Tibial nerve (tissue), 4 donors: ENCODE measurements around the gene TMPRSS6. TPM values are rescaled to one million over a fixed set of nuclear protein-coding genes. Genes with fewer than 3 reads are reported as not detected.

ENCODE experiments used
- DNase-seq, 2 donors: peaks; one replicate each; pipeline ENCODE4 v3.0.0-alpha.2; 2019; ENCODE audit warnings: low spot score in 2 of 2
- H3K27ac ChIP-seq, 4 donors: fragments of 200-600 bp; sonication (generic) in 3 of 4; one replicate each; pipeline ENCODE4 v1.5.1; 2017 to 2019; ENCODE audit warnings: mild to moderate bottlenecking in 1 of 4
- H3K27me3 ChIP-seq, 2 donors: fragments of 200-600 bp; sonication (generic) in 1 of 2; one replicate each; pipeline versions ENCODE4 v1.5.1 to v1.6.0; 2017 to 2019
- H3K36me3 ChIP-seq, 3 donors: fragments of 200-600 bp; sonication (generic); one replicate each; pipeline ENCODE4 v1.5.1; 2018 to 2019
- H3K4me1 ChIP-seq, 4 donors: fragments of 200-600 bp; sonication (generic) in 3 of 4; one replicate each; pipeline ENCODE4 v1.5.1; 2017 to 2019
- H3K4me3 ChIP-seq, 4 donors: fragments of 200-600 bp; sonication (generic) in 3 of 4; one replicate each; pipeline ENCODE4 v1.5.1; 2017 to 2019; ENCODE audit warnings: mild to moderate bottlenecking in 1 of 4, moderate library complexity in 1 of 4
- H3K9me3 ChIP-seq, 4 donors: fragments of 200-600 bp; sonication (generic) in 3 of 4; one replicate each; pipeline ENCODE4 v1.5.1; 2017 to 2019
- CTCF ChIP-seq, 5 experiments: fragments of 200-600 bp in 3 of 5; fragments of 450-650 bp in 2 of 5; sonication (generic) in 3 of 5; IDR thresholded peaks; one replicate each; pipeline ENCODE4 v1.5.1; 2016 to 2019; ENCODE audit warnings: antibody characterized with exemption in 5 of 5, mild to moderate bottlenecking in 3 of 5, moderate library complexity in 2 of 5
- EP300 ChIP-seq, 2 donors: sonication (generic); formaldehyde crosslinking; IDR thresholded peaks; one replicate each; pipeline ENCODE4 v1.6.1; 2017; ENCODE audit warnings: antibody characterized with exemption in 2 of 2, mild to moderate bottlenecking in 1 of 2
- POLR2A ChIP-seq, 2 donors: fragments of 450-650 bp; IDR thresholded peaks; one replicate each; pipeline ENCODE4 v1.6.1; 2017; ENCODE audit warnings: antibody characterized with exemption in 2 of 2, mild to moderate bottlenecking in 2 of 2, moderate library complexity in 2 of 2
- WGBS, 2 donors: methylation state at CpG; one replicate each; pipeline ENCODE4 v1.1.5; 2018; 5-methylcytosine and 5-hydroxymethylcytosine counted together
- total RNA-seq, 4 donors: library from RNA; depleted of rRNA; stranded (reverse); fragments of >200 nt; gene quantifications; one replicate each; pipeline ENCODE4 v1.1.0, GENCODE V29; 2016

Gene TMPRSS6
- total RNA-seq, 4 donors from 2014 or later, result not detected

DNA sequence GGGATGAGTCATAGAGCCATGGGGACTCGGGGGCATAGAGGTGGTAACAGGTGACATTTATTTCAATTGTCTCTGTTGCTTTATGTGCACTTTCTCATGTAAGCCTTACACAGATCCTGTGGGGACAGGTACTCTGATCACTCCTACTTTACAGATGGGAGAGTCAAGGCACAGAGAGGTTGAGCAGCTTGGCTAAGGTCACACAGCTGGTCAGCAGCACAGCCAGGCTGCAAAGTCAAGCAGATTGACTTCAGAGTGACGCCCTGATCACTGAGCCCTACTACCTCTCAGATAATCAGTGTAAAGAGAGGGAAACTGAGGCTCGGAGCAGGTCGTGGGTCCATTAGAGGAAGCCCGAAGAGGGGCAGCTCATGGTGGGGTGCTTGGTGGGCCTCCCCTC, 3.5 kb downstream of the TMPRSS6 start:
- 85 to 89% methylated on average over 5 of the region's 5 CpGs for WGBS, 2 donors
- Histone ChIP-seq H3K27me3 (peaks cover 0 to 23% of the 10 kb centered on the region in 2 donors), H3K27ac (no peak overlapping the region), H3K9me3 (no peaks in the 10 kb centered on the region), H3K36me3 (no peaks in the 10 kb centered on the region), H3K4me1 (no peaks in the 10 kb centered on the region), H3K4me3 (no peak overlapping the region)
- TF ChIP-seq POLR2A (IDR thresholded peaks at IDR 0.05) (no peak), CTCF (IDR thresholded peaks at IDR 0.05) (no peak), EP300 (IDR thresholded peaks at IDR 0.05) (no peak)
- no peak for DNase-seq

DNA sequence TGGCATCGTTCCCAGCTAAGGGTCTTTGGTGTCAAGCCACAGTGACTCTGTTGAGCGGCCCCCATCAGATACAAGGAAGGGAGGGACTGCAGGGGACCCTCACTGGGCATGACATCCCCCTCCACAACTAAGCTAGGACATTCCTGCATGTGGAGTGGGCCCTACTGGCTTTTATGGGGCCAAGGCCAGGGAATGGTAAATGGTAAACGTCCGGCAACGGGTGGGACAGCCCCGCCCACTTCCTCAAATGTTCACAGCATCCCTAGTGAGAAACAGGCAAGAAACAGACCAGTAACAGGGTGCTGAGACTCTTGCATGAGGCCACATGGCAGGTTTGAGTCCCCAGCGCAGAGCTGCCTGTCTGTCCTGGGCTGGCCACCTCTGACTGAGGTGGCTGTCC, 4.4 kb downstream of the TMPRSS6 start:
- Histone ChIP-seq H3K4me3 (no peak overlapping the region), H3K36me3 (no peaks in the 10 kb centered on the region), H3K27ac (no peak overlapping the region), H3K9me3 (no peaks in the 10 kb centered on the region), H3K27me3 (peaks cover 0 to 23% of the 10 kb centered on the region in 2 donors), H3K4me1 (no peaks in the 10 kb centered on the region)
- 13 to 19% methylated on average over 7 of the region's 7 CpGs for WGBS, 2 donors
- no peak for DNase-seq
- TF ChIP-seq POLR2A (IDR thresholded peaks at IDR 0.05) (no peak), CTCF (IDR thresholded peaks at IDR 0.05) (no peak), EP300 (IDR thresholded peaks at IDR 0.05) (no peak)

- WGBS, 2 donors, result 52 to 53% methylated on average over 14 of the region's 14 CpGs
- Histone ChIP-seq H3K4me3 (no peak overlapping the region), H3K27me3 (peaks cover 0 to 27% of the 10 kb centered on the region in 2 donors), H3K4me1 (no peaks in the 10 kb centered on the region), H3K9me3 (no peaks in the 10 kb centered on the region), H3K27ac (no peak overlapping the region), H3K36me3 (no peaks in the 10 kb centered on the region)
- TF ChIP-seq CTCF (IDR thresholded peaks at IDR 0.05) (no peak), POLR2A (IDR thresholded peaks at IDR 0.05) (no peak), EP300 (IDR thresholded peaks at IDR 0.05) (no peak)
- DNase-seq, result no peak
These were observed 5.7 kb downstream of the TMPRSS6 start for GRCh38 chr22:37103656-37104452.

DNA sequence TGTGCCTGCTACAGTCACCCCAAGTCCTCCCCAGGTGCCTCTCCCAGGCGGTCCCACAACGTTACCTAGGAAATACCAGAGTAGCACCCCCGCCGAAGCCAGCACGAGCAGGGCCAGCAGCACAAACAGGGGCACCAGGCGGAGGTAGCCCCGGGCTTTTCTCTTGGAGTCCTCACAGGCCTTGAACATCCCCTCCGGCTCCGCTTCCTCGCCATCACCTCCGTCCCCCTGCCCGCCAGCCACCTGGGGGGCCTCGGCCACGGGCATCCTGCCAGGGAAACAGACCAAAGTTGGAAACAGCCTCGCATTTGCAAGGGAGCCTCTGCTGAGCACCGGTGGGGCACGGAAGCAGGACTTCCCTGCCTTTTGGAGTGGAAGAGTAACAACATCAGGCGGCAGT, 6.4 kb downstream of the TMPRSS6 start:
- TF ChIP-seq CTCF (IDR thresholded peaks at IDR 0.05), result no peak
- no peak for TF ChIP-seq EP300 (IDR thresholded peaks at IDR 0.05)
- no peak for TF ChIP-seq POLR2A (IDR thresholded peaks at IDR 0.05)
- no peak overlapping the region for H3K4me3 ChIP-seq
- no peaks in the 10 kb centered on the region for H3K36me3 ChIP-seq
- H3K9me3 ChIP-seq, result no peaks in the 10 kb centered on the region
- H3K27me3 ChIP-seq, result peaks cover 0 to 34% of the 10 kb centered on the region in 2 donors
- 57 to 60% methylated on average over 18 of the region's 18 CpGs for WGBS, 2 donors
- DNase-seq, result no peak
- H3K27ac ChIP-seq, result no peak overlapping the region
- H3K4me1 ChIP-seq, result no peaks in the 10 kb centered on the region

GRCh38 chr22:37101311-37102066, 8.0 kb downstream of the TMPRSS6 start:
- TF ChIP-seq POLR2A (IDR thresholded peaks at IDR 0.05) (no peak), CTCF (IDR thresholded peaks at IDR 0.05) (no peak), EP300 (IDR thresholded peaks at IDR 0.05) (no peak)
- peaks cover 0 to 47% of the 10 kb centered on the region in 2 donors for H3K27me3 ChIP-seq
- H3K4me3 ChIP-seq, result no peak overlapping the region

More at GRCh38 chr22:37101311-37102066, 8.0 kb downstream of the TMPRSS6 start:
- no peaks in the 10 kb centered on the region for H3K9me3 ChIP-seq
- no peak overlapping the region for H3K27ac ChIP-seq
- H3K4me1 ChIP-seq, result no peaks in the 10 kb centered on the region
- WGBS, 2 donors, result 78 to 84% methylated on average over 9 to 10 of the region's 10 CpGs
- DNase-seq, result no peak
- no peaks in the 10 kb centered on the region for H3K36me3 ChIP-seq
